OCI-LY7 (cell line): ENCODE measurements around the gene MS4A6E. TPM values are rescaled to one million over a fixed set of nuclear protein-coding genes. Genes with fewer than 3 reads are reported as not detected.
A peak's percentile ranks its signal among the peaks of the same experiment; 100 is the strongest.

Experiments used
- Bru-seq: library from RNA; stranded (reverse); fragments of 400-500 nt; gene quantifications from one replicate; lab custom pipeline; 2021; lab: Mats Ljungman, UMichigan
- BruChase-seq, 2 experiments: library from RNA; stranded (reverse); fragments of 400-500 nt; gene quantifications; one replicate each; lab custom pipeline; 2021; lab: Mats Ljungman, UMichigan
- BruUV-seq: library from RNA; stranded (reverse); fragments of 400-500 nt; replicated peaks from 2 replicates; lab custom pipeline; 2021; lab: Mats Ljungman, UMichigan
- CTCF ChIA-PET: fragments of 300-600 bp; sonication (Branson Sonifier 250); formaldehyde crosslinking; loops from one replicate; lab custom pipeline; 2022; ENCODE audit warnings: antibody characterized with exemption; ENCODE audit not compliant: unreplicated experiment; lab: Charles Lee
- POLR2A ChIA-PET: fragments of 300-600 bp; sonication (Branson Sonifier 250); formaldehyde crosslinking; loops from one replicate; lab custom pipeline; 2022; ENCODE audit warnings: antibody characterized with exemption; lab: Charles Lee
- DNase-seq: peaks from one replicate; pipeline ENCODE4 v3.0.0-alpha.2; 2015; ENCODE audit warnings: low spot score
- H2AFZ ChIP-seq: fragments of 200-600 bp; sonication (generic), shearing (Covaris generic); 2 replicates; pipeline ENCODE4 v1.6.1; 2014; ENCODE audit warnings: mild to moderate bottlenecking, antibody characterized with exemption, low read length, moderate library complexity
- H3K27ac ChIP-seq: fragments of 200-600 bp; sonication (generic); 2 replicates; pipeline ENCODE4 v1.5.1; 2014; ENCODE audit warnings: mixed run types, low read depth, mild to moderate bottlenecking, moderate library complexity, low read length, inconsistent platforms; ENCODE audit not compliant: poor library complexity, severe bottlenecking
- H3K36me3 ChIP-seq: fragments of 200-600 bp; sonication (generic); 2 replicates; pipeline ENCODE4 v1.6.1; 2014; ENCODE audit warnings: mild to moderate bottlenecking, antibody characterized with exemption, low read length, moderate library complexity, mixed read lengths; ENCODE audit not compliant: insufficient read depth
- H3K4me1 ChIP-seq: fragments of 200-600 bp; sonication (generic); 2 replicates; pipeline ENCODE4 v1.5.1; 2014; ENCODE audit warnings: mild to moderate bottlenecking, low read length; ENCODE audit not compliant: insufficient read depth, poor library complexity, severe bottlenecking
- H3K4me2 ChIP-seq: fragments of 200-600 bp; sonication (generic); 2 replicates; pipeline ENCODE4 v1.6.1; 2014; ENCODE audit warnings: mild to moderate bottlenecking, low read length
- H3K4me3 ChIP-seq: fragments of 200-600 bp; sonication (generic); 2 replicates; pipeline ENCODE4 v1.5.1; 2014; ENCODE audit warnings: mild to moderate bottlenecking, low read depth, low read length; ENCODE audit not compliant: poor library complexity, severe bottlenecking
- H3K79me2 ChIP-seq: fragments of 200-600 bp; sonication (generic); 2 replicates; pipeline ENCODE4 v1.6.1; 2016; ENCODE audit warnings: low read depth, mild to moderate bottlenecking, low read length, moderate library complexity, mixed read lengths; ENCODE audit not compliant: insufficient read depth
- H3K9me2 ChIP-seq: fragments of 200-600 bp; sonication (generic); 2 replicates; pipeline ENCODE4 v1.6.1; 2016; ENCODE audit warnings: mild to moderate bottlenecking, low read length, mixed read lengths; ENCODE audit not compliant: insufficient read depth
- H3K9me3 ChIP-seq: fragments of 200-600 bp; sonication (generic); 2 replicates; pipeline ENCODE4 v1.6.1; 2014; ENCODE audit warnings: mild to moderate bottlenecking, mixed run types, low read length, mixed read lengths
- H4K20me1 ChIP-seq: fragments of 200-600 bp; sonication (generic); 2 replicates; pipeline ENCODE4 v1.6.1; 2014; ENCODE audit warnings: mild to moderate bottlenecking, antibody characterized with exemption, low read length, moderate library complexity, mixed read lengths; ENCODE audit not compliant: insufficient read depth
- EZH2phosphoT487 ChIP-seq: fragments of 200-600 bp; sonication (generic); IDR thresholded peaks from 2 replicates; pipeline ENCODE4 v1.6.1; 2018; ENCODE audit warnings: low read depth, borderline replicate concordance, mild to moderate bottlenecking, mixed run types, antibody characterized with exemption, low read length, moderate library complexity, mixed read lengths
- intact Hi-C: fragments of 100-400 bp; cut with micrococcal nuclease; formaldehyde crosslinking; loops from one replicate; pipeline ENCODE4 v1.10.0; 2022; ENCODE audit not compliant: unreplicated experiment
- long read RNA-seq: library from polyadenylated mRNA; stranded (forward); transcript quantifications from one replicate; pipeline ENCODE4 v2.0.0, GENCODE V29; 2022
- total RNA-seq, 2 experiments: library from RNA; depleted of rRNA in 1 of 2; stranded (reverse); fragments of >200 nt in 1 of 2; shearing (Covaris generic) in 1 of 2; gene quantifications; 2 replicates each; pipeline ENCODE4 v1.2.3, GENCODE V29; 2014 to 2022
- TF ChIP-seq, protein P1 (sequence below): fragments of 200-600 bp; sonication (generic); conservative IDR thresholded peaks from 2 replicates; pipeline ENCODE4 v1.5.1; 2014; ENCODE audit warnings: mild to moderate bottlenecking, antibody characterized with exemption, low read length, moderate library complexity, mixed read lengths

The MS4A6E gene, protein sequence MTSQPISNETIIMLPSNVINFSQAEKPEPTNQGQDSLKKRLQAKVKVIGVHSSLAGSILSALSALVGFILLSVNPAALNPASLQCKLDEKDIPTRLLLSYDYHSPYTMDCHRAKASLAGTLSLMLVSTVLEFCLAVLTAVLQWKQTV
- total RNA-seq (2014; rRNA removed; shearing (Covaris generic)) (not detected in 2 replicates), total RNA-seq (2022) (not detected in 2 replicates), Bru-seq, nascent RNA (not detected), BruChase-seq, experiment 1, labeled RNA remaining after a 6-hour chase (not detected), BruChase-seq, experiment 2, labeled RNA remaining after a 2-hour chase (not detected)
- long read RNA-seq, partial matches to known transcripts, result 0 of 1 reads
- long read RNA-seq, other reads (novel, unspliced or antisense), result 1 of 1 reads

DNA sequence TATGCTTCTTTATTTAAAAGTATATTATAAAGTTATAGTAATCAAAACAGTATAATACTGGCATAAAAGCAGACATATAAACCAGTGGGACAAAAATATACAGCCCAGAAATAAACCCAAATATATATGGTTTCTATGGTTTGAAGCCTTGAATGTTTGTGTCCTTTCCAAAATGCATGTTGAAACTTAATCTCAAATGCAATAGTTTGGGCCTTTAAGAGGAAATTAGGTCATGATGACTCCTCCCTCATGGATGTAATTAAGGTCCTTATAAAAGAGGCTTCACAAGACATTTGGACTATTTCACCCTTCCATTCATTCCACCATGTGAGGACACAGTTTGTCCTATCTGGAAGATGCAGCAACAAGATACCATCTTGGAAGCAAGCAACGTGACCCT, at the start of gene MS4A6E:
Gene MS4A6E, plus strand, starts transcription at position 301 of the 400 bp plus-strand sequence. CDS start 7,641 bp downstream, outside the sequence.
- H4K20me1 ChIP-seq, result no peaks in the 10 kb centered on the region
- intact Hi-C loops, result no loop called here
- H3K27ac ChIP-seq, result no peak within 1 kb of the TSS
- no peak within 1 kb of the TSS for H3K4me3 ChIP-seq
- no TSS peak for BruUV-seq
- CTCF ChIA-PET, result no interaction called here
- no peak for DNase-seq
- peaks cover 6% of the 10 kb centered on the region; the same call in 1 of the 2 replicates for H3K9me3 ChIP-seq
- H3K36me3 ChIP-seq, result no peaks in the 10 kb centered on the region
- TF ChIP-seq EZH2phosphoT487, result no peak
- H3K4me1 ChIP-seq, result no peaks in the 10 kb centered on the region
- H2AFZ ChIP-seq, result no peak within 1 kb of the TSS
- no peak within 1 kb of the TSS for H3K4me2 ChIP-seq
- H3K9me2 ChIP-seq, result no peaks in the 10 kb centered on the region
- no peaks in the 10 kb centered on the region for H3K79me2 ChIP-seq
- POLR2A ChIA-PET, result no interaction called here

DNA sequence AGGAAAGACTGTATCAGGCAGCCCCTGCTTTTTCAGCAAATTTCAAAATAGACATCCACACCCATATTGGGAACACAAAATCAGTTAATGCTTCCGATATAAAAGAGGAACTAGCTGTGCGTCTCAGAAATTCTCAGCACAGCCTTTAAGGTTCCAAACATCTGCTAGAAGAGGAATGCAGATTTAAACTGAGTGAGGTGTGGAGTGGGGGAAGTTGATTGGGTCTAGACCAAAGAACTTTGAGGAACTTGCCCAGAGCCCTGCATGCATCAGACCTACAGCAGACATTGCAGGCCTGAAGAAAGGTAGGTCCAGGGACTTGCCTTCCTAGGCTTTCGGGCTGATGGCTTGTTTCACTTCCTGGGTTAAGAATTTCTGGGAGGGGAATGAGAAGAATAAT, 46.6 kb upstream of the MS4A6E start, which contains the start of gene MS4A4A:
Gene MS4A4A, plus strand, starts transcription at position 255 of the 400 bp plus-strand sequence. Its CDS starts 10 bp downstream, at position 265.
- Histone ChIP-seq H2AFZ (peak within 1 kb of the TSS; percentile 33; the same call in 1 of the 2 replicates), H3K4me3 (no peak within 1 kb of the TSS), H4K20me1 (no peaks in the 10 kb centered on the region), H3K36me3 (no peaks in the 10 kb centered on the region), H3K27ac (no peak within 1 kb of the TSS), H3K9me2 (no peaks in the 10 kb centered on the region), H3K79me2 (no peaks in the 10 kb centered on the region), H3K4me2 (peak within 1 kb of the TSS; percentile 12; the same call in 1 of the 2 replicates), H3K9me3 (no peaks in the 10 kb centered on the region), H3K4me1 (peaks cover 12% of the 10 kb centered on the region)
- CTCF ChIA-PET, result no interaction called here
- BruUV-seq, result no TSS peak
- POLR2A ChIA-PET, result no interaction called here
- TF ChIP-seq EZH2phosphoT487, result no peak
- TF ChIP-seq, protein P1, sequence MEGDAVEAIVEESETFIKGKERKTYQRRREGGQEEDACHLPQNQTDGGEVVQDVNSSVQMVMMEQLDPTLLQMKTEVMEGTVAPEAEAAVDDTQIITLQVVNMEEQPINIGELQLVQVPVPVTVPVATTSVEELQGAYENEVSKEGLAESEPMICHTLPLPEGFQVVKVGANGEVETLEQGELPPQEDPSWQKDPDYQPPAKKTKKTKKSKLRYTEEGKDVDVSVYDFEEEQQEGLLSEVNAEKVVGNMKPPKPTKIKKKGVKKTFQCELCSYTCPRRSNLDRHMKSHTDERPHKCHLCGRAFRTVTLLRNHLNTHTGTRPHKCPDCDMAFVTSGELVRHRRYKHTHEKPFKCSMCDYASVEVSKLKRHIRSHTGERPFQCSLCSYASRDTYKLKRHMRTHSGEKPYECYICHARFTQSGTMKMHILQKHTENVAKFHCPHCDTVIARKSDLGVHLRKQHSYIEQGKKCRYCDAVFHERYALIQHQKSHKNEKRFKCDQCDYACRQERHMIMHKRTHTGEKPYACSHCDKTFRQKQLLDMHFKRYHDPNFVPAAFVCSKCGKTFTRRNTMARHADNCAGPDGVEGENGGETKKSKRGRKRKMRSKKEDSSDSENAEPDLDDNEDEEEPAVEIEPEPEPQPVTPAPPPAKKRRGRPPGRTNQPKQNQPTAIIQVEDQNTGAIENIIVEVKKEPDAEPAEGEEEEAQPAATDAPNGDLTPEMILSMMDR, result no peak
- DNase-seq, result peak; percentile 48
- intact Hi-C loops, result no loop called here

DNA sequence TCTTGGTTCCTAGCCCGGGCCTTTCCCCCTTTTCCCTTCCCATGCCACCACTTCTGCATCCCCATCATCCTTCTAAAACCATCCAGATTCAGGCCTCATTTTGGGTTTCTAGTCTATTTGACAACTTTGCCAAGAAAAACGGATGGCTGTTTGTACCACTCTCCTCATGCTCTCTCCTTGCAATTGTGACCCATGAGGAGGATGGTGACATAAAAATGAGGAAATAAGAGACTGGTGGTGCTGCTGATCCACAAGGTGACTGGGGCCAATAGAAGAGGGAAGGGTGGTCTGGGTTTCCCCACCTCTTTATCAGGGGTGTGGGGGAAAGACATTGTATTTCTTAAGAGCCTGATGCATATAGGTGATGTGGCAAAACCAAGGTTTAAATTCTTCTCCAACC, 45.6 kb upstream of the MS4A6E start:
- Histone ChIP-seq H3K36me3 (no peaks in the 10 kb centered on the region), H3K4me2 (no peak overlapping the region), H3K9me2 (no peaks in the 10 kb centered on the region), H2AFZ (no peak overlapping the region), H3K4me1 (peaks cover 12% of the 10 kb centered on the region), H3K79me2 (no peaks in the 10 kb centered on the region), H3K9me3 (no peaks in the 10 kb centered on the region), H3K27ac (no peak overlapping the region), H3K4me3 (no peak overlapping the region), H4K20me1 (no peaks in the 10 kb centered on the region)
- intact Hi-C loops, result no loop called here
- ChIA-PET CTCF (no interaction called here), POLR2A (no interaction called here)
- BruUV-seq, result no TSS peak
- DNase-seq, result no peak
- TF ChIP-seq, protein P1, result no peak
